Right lobe of liver (tissue), 6 donors: ENCODE results near the gene SCYGR3. TPM values are rescaled to one million over a fixed set of nuclear protein-coding genes. Genes with fewer than 3 reads are reported as not detected.
"Not testable (repeated sequence)": the region's sequence is repeated elsewhere in the genome, so short reads cannot be mapped to it uniquely, and the experiment has no call there.

Source experiments
- ATAC-seq, 4 donors: fragments of 200-7000 bp; cut with Tn5 transposase; one replicate each; pipeline ENCODE4 v1.9.1; 2020; ENCODE audit warnings: mild to moderate bottlenecking in 4 of 4, moderate library complexity in 4 of 4
- DNase-seq, 3 donors: peaks; one replicate each; pipeline ENCODE4 v3.0.0-alpha.2; 2020
- H3K27ac ChIP-seq, 3 donors: fragments of 200-600 bp; one replicate each; pipeline ENCODE4 v1.8.0; 2022
- H3K27me3 ChIP-seq, 2 donors: fragments of 200-600 bp; one replicate each; pipeline ENCODE4 v1.8.0; 2022
- H3K36me3 ChIP-seq, 4 donors: fragments of 200-600 bp; sonication (generic) in 1 of 4; one replicate each; pipeline versions ENCODE4 v1.5.1 to v1.8.0; 2017 to 2022; ENCODE audit warnings: control low read depth in 1 of 4
- H3K4me1 ChIP-seq, 4 donors: fragments of 200-600 bp; sonication (generic) in 1 of 4; one replicate each; pipeline versions ENCODE4 v1.5.1 to v1.8.0; 2017 to 2022; ENCODE audit warnings: control low read depth in 1 of 4
- H3K4me3 ChIP-seq, 3 donors: fragments of 200-600 bp; one replicate each; pipeline ENCODE4 v1.8.0; 2022
- H3K9me3 ChIP-seq, 4 donors: fragments of 200-600 bp; sonication (generic) in 1 of 4; one replicate each; pipeline versions ENCODE4 v1.5.1 to v1.8.0; 2017 to 2022; ENCODE audit warnings: control low read depth in 1 of 4
- POLR2A ChIP-seq: fragments of 450-650 bp; IDR thresholded peaks from one replicate; pipeline ENCODE4 v1.6.1; 2017; ENCODE audit warnings: antibody characterized with exemption, mild to moderate bottlenecking
- WGBS: methylation state at CpG from one replicate; pipeline ENCODE4 v1.1.6; 2018; ENCODE audit warnings: low coverage, low lambda C conversion rate; ENCODE audit not compliant: insufficient coverage; ENCODE audit errors: missing lambda C conversion rate; 5-methylcytosine and 5-hydroxymethylcytosine counted together
- intact Hi-C, 2 donors: fragments of 100-400 bp; cut with DNase I; formaldehyde crosslinking; loops; one replicate each; pipeline versions ENCODE4 v1.11.2 to v1.14.1; 2022
- total RNA-seq, 6 experiments: library from RNA; depleted of rRNA in 2 of 6; stranded (reverse); fragments of >200 nt in 2 of 6; fragmentation: NEBNext Ultra II Directional in 3 of 6; extraction: Animal tissue kit (Norgen Biotek cat#: 25700) in 3 of 6; gene quantifications; one replicate each; pipeline versions ENCODE4 v1.1.0 to v1.2.4, GENCODE V29; 2016 to 2023
- TF ChIP-seq, protein P1 (sequence below), 4 donors: fragments of 200-600 bp in 3 of 4; fragments of 450-650 bp in 1 of 4; IDR thresholded peaks; one replicate each; pipeline versions ENCODE4 v1.5.1 to v1.8.0; 2016 to 2022; ENCODE audit warnings: antibody characterized with exemption in 4 of 4, mild to moderate bottlenecking in 2 of 4
- donor health status: DM: no; HTN: yes; CAD: no.
- donor health status: DM: no; HTN: no; CAD: no.
- donor health status: DM: no; HTN: no; CAD: no.
- donor health status: DM: no; HTN: yes; CAD: no.
- donor health status: DM: no; HTN: yes; CAD: no.

Gene SCYGR3
- total RNA-seq, 6 experiments from 2014 or later, result not detected

GRCh38 chr2:227606476-227606875 is 8.2 kb downstream of the SCYGR3 start:
- intact Hi-C loops, result no loop called here
- H3K36me3 ChIP-seq, result no peaks in the 10 kb centered on the region
- no peaks in the 10 kb centered on the region for H3K9me3 ChIP-seq
- TF ChIP-seq POLR2A, result no peak
- TF ChIP-seq, protein P1, sequence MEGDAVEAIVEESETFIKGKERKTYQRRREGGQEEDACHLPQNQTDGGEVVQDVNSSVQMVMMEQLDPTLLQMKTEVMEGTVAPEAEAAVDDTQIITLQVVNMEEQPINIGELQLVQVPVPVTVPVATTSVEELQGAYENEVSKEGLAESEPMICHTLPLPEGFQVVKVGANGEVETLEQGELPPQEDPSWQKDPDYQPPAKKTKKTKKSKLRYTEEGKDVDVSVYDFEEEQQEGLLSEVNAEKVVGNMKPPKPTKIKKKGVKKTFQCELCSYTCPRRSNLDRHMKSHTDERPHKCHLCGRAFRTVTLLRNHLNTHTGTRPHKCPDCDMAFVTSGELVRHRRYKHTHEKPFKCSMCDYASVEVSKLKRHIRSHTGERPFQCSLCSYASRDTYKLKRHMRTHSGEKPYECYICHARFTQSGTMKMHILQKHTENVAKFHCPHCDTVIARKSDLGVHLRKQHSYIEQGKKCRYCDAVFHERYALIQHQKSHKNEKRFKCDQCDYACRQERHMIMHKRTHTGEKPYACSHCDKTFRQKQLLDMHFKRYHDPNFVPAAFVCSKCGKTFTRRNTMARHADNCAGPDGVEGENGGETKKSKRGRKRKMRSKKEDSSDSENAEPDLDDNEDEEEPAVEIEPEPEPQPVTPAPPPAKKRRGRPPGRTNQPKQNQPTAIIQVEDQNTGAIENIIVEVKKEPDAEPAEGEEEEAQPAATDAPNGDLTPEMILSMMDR (IDR thresholded peaks at IDR 0.05), result no peak
- peak; percentile 38 to 86 (median 78) for ATAC-seq
- DNase-seq, result peak in 1 of 3 donors; percentile 60
- 36% methylated on average over 1 of the region's 1 CpG for WGBS
- H3K4me1 ChIP-seq, result no peaks in the 10 kb centered on the region
- no peak overlapping the region for H3K4me3 ChIP-seq
- no peaks in the 10 kb centered on the region for H3K27me3 ChIP-seq
- peak overlapping the region in 1 of 3 donors; percentile 46 for H3K27ac ChIP-seq

GRCh38 chr2:227602358-227602757 is 12.3 kb downstream of the SCYGR3 start:
- 57% methylated on average over 3 of the region's 3 CpGs for WGBS
- intact Hi-C loops, result no loop called here
- no peaks in the 10 kb centered on the region for H3K27me3 ChIP-seq
- TF ChIP-seq POLR2A, result no peak
- TF ChIP-seq, protein P1 (IDR thresholded peaks at IDR 0.05), result no peak
- no peaks in the 10 kb centered on the region for H3K4me1 ChIP-seq
- no peak overlapping the region for H3K27ac ChIP-seq
- no peaks in the 10 kb centered on the region for H3K36me3 ChIP-seq
- no peak overlapping the region for H3K4me3 ChIP-seq
- ATAC-seq (no peak), DNase-seq (no peak)
- no peaks in the 10 kb centered on the region for H3K9me3 ChIP-seq

DNA sequence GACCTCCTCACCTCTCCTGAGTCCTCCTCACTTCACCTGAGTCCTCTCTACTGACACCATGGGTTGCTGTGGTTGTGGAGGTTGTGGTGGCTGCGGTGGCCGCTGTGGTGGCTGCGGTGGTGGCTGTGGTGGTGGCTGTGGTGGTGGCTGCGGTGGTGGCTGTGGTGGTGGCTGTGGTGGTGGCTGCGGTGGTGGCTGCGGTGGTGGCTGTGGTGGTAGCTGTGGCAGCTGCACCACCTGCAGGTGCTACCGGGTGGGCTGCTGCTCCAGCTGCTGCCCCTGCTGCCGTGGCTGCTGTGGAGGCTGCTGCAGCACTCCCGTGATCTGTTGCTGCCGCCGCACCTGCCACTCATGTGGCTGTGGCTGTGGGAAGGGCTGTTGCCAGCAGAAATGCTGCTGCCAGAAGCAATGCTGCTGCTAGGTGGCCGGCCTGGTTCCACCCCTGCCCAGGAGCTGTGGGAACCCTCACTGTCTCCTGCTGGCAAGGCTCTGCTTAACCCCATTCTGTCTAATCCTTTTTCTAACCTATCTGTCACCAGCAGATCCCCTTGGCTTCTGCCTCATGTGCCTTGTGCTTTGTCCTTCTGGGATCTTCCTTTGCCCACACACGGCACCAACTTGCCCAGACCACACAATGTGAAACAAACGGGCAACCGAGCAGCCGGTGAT is 15.7 kb downstream of the SCYGR3 start, which contains the start of gene SCYGR2:
Gene SCYGR2 (plus strand): TSS at position 59 of the 669 bp plus-strand sequence. CDS start 0 bp downstream, at position 59.
- intact Hi-C loops, H3K27ac ChIP-seq, DNase-seq, H3K4me3 ChIP-seq, ATAC-seq, H3K27me3 ChIP-seq, H3K9me3 ChIP-seq, H3K36me3 ChIP-seq, H3K4me1 ChIP-seq: not testable (repeated sequence)
- WGBS, result 83% methylated on average over 6 of the region's 16 CpGs

- Histone ChIP-seq H3K27ac (no peak overlapping the region), H3K9me3 (no peaks in the 10 kb centered on the region), H3K36me3 (no peaks in the 10 kb centered on the region), H3K4me3 (no peak overlapping the region), H3K27me3 (no peaks in the 10 kb centered on the region), H3K4me1 (no peaks in the 10 kb centered on the region)
- WGBS, result 71% methylated on average over 1 of the region's 4 CpGs
- intact Hi-C loops, result no loop called here
- ATAC-seq, result no peak
- no peak for DNase-seq
- no peak for TF ChIP-seq POLR2A
- TF ChIP-seq, protein P1 (IDR thresholded peaks at IDR 0.05), result no peak
Measured at GRCh38 chr2:227597998-227598397, 16.6 kb downstream of the SCYGR3 start.

DNA sequence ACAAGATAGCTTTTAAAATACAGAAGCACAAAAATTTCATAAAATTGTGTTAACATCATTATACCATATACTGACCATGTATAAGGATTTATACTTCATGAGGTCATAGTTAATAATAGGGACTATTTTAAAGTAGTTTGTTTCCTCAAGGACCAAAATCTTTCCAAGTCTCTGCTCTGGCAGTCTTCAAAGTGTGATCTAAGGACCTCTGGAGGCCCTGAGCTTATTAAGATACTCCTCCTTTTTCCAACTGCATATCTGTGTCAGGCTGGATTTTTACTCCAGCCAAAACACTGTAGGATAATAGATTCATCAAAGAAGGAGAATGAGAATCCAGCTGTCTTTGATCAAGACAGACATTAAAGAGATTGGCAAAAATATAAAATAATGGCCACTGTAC is 17.6 kb downstream of the SCYGR3 start:
- Histone ChIP-seq H3K27me3 (no peaks in the 10 kb centered on the region), H3K4me1 (no peaks in the 10 kb centered on the region), H3K36me3 (no peaks in the 10 kb centered on the region), H3K4me3 (no peak overlapping the region), H3K27ac (no peak overlapping the region), H3K9me3 (no peaks in the 10 kb centered on the region)
- no peak for DNase-seq
- TF ChIP-seq, protein P1 (IDR thresholded peaks at IDR 0.05), result no peak
- TF ChIP-seq POLR2A, result no peak
- ATAC-seq, result no peak
- intact Hi-C loops, result no loop called here
